Lower leg skin (tissue), 4 donors: ENCODE results near the gene CTPS1. TPM values are rescaled to one million over a fixed set of nuclear protein-coding genes. Genes with fewer than 3 reads are reported as not detected.

Experiments used
- DNase-seq, 2 donors: peaks; one replicate each; pipeline ENCODE4 v3.0.0-alpha.2; 2019; ENCODE audit warnings: low spot score in 2 of 2
- H3K4me3 ChIP-seq: fragments of 200-600 bp; sonication (generic); 2 replicates; pipeline ENCODE4 v1.5.1; 2017; ENCODE audit warnings: mild to moderate bottlenecking, low read depth; ENCODE audit not compliant: poor library complexity, severe bottlenecking
- POLR2A ChIP-seq, 2 donors: fragments of 450-650 bp; IDR thresholded peaks; one replicate each; pipeline ENCODE4 v1.6.1; 2016 to 2017; ENCODE audit warnings: antibody characterized with exemption in 2 of 2, mild to moderate bottlenecking in 1 of 2, moderate library complexity in 1 of 2
- WGBS, 2 donors: methylation state at CpG; one replicate each; pipeline ENCODE4 v1.1.5; 2018; 5-methylcytosine and 5-hydroxymethylcytosine counted together
- intact Hi-C: fragments of 100-400 bp; cut with DNase I; formaldehyde crosslinking; loops from one replicate; pipeline ENCODE4 v1.15.0; 2023; ENCODE audit warnings: low total_unique reads
- total RNA-seq, 4 donors: library from RNA; depleted of rRNA; stranded (reverse); fragments of >200 nt; gene quantifications; one replicate each; pipeline ENCODE4 v1.1.0, GENCODE V29; 2016
- TF ChIP-seq, protein P1 (sequence below), 3 donors: fragments of 450-650 bp; IDR thresholded peaks; one replicate each; pipeline ENCODE4 v1.5.1; 2016; ENCODE audit warnings: antibody characterized with exemption in 3 of 3, mild to moderate bottlenecking in 3 of 3, moderate library complexity in 2 of 3

Gene CTPS1
- total RNA-seq, 4 donors from 2014 or later: 7.7 to 23.3 (median 8.9) TPM

DNA sequence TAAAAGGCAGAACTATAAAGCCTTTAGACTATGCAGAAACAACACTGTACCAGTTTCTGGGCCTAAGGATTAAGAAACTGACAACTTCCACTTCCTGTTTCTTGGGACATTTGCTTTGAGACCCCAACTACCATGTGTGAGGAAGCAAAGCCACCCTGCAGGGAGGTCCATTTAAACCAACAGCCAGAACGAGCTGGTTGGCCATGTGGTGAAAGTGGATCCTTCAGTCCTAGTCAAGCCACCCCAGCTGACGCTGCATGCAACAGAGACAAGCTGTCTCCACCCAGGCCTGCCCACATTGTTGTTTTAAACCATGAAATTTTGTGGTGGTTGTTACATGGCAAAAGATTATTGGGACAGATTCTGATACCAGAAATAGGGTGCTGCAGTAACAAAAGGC is 73.8 kb downstream of the CTPS1 start:
- no peak overlapping the region for H3K4me3 ChIP-seq
- intact Hi-C loops: no loop called here
- TF ChIP-seq, protein P1, sequence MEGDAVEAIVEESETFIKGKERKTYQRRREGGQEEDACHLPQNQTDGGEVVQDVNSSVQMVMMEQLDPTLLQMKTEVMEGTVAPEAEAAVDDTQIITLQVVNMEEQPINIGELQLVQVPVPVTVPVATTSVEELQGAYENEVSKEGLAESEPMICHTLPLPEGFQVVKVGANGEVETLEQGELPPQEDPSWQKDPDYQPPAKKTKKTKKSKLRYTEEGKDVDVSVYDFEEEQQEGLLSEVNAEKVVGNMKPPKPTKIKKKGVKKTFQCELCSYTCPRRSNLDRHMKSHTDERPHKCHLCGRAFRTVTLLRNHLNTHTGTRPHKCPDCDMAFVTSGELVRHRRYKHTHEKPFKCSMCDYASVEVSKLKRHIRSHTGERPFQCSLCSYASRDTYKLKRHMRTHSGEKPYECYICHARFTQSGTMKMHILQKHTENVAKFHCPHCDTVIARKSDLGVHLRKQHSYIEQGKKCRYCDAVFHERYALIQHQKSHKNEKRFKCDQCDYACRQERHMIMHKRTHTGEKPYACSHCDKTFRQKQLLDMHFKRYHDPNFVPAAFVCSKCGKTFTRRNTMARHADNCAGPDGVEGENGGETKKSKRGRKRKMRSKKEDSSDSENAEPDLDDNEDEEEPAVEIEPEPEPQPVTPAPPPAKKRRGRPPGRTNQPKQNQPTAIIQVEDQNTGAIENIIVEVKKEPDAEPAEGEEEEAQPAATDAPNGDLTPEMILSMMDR (IDR thresholded peaks at IDR 0.05): no peak
- no peak for TF ChIP-seq POLR2A (IDR thresholded peaks at IDR 0.05)
- WGBS, 2 donors: 72 to 81% methylated on average over 2 of the region's 2 CpGs
- no peak for DNase-seq

DNA sequence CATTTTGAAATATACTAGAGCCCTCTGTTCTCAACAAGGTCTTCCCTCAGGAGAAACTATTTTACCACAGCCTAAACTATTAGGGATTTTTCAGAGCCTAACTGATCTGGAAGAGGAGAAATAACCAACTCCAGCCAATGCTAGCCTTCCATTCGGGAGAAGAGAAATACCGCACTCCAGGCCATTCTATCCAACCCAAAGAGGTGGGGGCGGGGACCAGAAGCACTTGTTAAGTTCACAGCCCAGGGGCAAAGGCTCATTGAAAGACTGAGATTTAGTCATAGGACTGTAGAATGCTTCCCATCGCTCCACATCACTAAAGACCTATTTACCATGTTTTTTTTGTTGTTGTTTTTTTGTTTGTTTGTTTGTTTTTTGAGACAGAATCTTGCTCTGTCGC is 77.4 kb downstream of the CTPS1 start:
- TF ChIP-seq POLR2A (IDR thresholded peaks at IDR 0.05): no peak
- TF ChIP-seq, protein P1 (IDR thresholded peaks at IDR 0.05): no peak
- no peak for DNase-seq
- H3K4me3 ChIP-seq: no peak overlapping the region
- intact Hi-C loops: no loop called here
- WGBS, 2 donors: 93% methylated on average over 5 of the region's 5 CpGs

Other genes with a start within 250 kb of the CTPS1 start
- 1 to 10 TPM; 1.3 to 2.7 (median 2.0) TPM for gene KCNQ4, start 195.9 kb upstream of the CTPS1 start, total RNA-seq
- 100 to 1,000 TPM; 135 to 172 (median 150) TPM for gene CITED4, start 117.3 kb upstream of the CTPS1 start, total RNA-seq
- under 1 TPM in 1 of 4 donors, not detected in 3; 0.26 TPM for gene SLFNL1, start 42.0 kb downstream of the CTPS1 start, total RNA-seq